NCI-H2029 treated with DMSO at 0.1 percent for 48 hours (cell line): ENCODE results near the gene IQSEC1.

Source experiments
- DNase-seq: peaks from one replicate; lab custom pipeline; 2025; lab: John Stamatoyannopoulos, UW

The IQSEC1 gene

DNA sequence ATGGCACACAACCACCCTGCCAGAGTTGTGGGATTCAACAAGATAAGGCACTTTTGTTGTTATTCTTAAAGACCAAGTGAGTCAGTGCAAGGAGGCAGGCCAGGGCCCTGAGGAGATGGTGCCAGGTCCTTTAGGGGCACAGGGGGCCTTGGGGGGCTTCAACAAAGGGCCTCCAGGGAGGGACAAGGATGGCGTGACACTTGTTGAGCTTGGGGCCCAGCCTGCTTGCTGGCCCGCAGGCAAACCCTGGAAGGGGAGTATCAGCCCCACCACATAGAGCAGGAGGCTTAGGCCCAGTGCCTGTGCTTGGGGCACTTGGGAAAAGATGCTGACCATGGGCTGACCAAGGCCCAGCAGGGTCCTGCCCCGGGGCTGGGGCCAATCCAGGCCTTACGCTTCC is 5.5 kb downstream of the IQSEC1 start:
- DNase-seq, result no peak

DNA sequence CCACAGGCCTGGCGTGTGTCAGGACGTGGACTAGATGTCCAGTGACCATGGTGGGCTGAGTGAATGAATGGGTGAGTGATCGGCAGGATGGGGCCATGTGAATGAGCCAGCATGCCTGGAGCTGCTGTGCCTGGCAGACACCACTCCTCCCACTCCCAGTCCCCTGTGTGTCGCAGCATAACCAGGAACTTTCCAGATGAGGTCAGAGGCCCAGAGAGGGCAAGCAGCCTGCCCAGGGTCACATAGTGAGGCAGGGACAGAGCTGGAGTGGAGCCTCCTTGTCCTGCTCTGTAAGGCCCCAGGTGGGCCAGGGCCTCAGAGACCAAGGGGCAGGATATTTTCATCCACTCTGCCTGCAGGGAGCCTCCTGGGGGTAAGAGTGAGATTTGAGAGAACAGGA is 6.4 kb downstream of the IQSEC1 start:
- DNase-seq, result no peak

DNA sequence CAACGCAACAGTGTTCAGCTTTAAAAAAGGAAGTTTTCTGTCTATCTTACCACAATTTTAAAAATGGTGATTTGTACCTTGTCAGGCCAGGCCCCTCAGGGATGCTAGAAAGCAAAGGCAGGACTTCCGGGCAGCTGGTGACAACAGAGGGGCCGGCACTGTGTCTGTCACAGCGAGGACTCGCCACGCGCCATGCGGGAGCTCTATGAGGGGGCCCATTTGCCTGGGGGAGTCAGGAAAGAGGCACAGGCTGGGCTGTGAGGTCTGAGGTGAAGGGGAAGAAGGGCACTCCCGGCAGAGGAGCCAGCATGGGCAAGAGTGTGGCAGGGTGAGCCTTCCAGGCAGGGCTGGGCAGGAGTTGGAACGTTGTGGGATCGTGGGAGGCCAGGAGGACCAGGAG is 7.0 kb downstream of the IQSEC1 start:
- no peak for DNase-seq

DNA sequence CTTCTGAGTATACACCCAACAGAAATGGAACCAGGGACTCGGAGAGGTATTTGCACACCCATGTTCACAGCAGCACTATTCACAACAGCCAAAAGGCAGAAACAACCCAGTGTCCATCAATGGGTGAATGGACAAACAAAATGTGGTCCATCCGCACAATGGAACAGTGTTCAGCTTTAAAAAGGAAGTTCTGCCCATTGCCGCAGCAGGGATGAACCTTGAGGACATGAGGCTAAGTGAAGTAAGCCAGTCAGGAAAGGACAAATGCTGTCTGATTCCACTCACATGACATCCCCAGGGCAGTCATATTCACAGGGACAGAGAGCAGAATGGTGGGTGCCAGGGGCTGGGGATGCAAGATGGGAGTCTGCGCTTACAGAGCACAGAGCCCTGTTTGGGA is 7.5 kb downstream of the IQSEC1 start:
- no peak for DNase-seq

DNA sequence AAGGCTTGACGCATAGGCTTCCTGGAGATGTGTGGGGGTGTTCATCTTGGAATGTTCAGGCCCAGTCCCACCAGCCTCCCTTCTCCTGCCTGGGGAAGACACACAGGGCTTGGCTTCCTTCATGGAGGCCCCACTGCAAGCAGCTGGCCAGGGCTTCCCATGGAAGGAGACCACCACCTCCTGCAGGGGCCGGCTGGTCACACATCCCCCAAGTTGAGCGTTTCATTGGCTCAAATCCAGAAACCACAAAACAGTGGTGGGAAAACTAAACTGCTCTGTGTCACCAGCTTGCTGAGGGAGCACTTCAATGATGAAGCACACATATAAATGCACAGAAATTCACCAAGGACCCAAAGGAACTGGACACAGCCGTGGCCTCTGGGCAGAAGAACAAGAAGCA is 8.3 kb downstream of the IQSEC1 start:
- no peak for DNase-seq

DNA sequence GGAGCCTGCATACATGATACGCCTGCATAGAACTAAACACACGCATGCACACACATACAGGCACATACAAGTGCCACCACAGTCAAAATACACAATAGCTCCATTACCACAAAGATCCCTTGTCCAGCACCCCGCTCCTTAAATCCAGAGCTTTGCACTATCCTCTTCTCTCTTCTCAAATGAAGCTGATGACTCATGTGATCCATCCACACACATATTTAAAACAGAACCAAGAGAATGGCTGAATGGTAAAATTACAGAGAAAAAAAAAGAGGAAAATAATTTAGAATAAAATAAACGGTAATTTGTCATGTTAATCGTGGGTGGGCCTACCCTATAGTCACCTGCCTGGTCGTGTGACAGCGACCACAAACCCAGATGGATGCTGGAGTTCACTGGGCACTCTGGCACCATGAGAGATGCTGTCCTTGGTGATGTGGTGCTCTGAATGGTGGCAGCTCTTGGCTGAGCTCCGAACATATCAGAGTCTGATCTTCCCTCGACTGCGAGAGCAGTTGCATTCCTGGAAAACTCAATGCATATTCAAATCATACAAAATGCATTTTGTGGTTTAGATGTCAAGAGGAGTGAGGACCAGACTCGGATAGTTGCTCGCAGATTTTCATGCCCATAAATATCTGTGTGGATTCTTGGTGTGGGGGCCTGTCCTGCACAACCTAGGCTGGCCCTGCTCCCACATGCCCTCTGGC is 8.9 kb downstream of the IQSEC1 start:
- DNase-seq, result no peak

DNA sequence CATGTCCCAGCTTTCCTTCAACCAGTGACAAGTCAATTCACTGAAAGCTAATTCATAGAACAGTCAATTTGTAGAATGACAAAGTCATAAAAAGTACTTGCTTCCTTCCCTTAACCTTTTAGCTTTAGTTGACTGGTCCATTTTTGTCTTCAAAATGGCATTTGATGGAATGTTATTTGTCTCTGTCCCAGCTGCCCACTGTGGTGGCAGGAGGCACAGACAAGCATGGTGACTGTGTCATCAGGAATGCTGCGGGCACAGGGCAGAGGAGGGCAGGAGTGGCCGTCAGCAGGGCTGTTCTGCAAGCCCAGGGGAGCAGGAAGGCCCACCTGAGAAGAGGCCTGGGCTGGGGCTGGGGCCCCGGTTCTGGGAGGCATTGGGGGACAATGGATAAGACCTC is 10.0 kb downstream of the IQSEC1 start:
- no peak for DNase-seq

DNA sequence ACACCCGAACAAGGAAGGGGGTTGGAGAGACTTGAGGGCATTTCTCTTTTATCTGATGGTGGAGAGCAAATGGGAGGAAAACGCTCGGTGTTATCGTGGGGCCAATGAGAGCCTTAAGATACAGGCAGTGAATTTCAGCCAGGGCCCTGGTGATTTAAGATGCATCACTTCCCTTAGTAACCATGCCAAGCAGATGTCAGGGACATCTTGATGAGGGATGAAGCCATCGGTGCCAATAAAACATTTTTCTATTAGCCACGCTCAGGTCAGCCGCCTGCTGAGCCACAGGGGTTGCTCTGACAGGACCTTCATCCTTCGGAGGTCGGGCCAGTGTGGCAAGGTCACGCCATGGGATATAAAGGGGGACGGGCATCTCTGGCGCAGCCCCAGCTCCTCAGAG is 10.6 kb downstream of the IQSEC1 start:
- DNase-seq, result no peak

DNA sequence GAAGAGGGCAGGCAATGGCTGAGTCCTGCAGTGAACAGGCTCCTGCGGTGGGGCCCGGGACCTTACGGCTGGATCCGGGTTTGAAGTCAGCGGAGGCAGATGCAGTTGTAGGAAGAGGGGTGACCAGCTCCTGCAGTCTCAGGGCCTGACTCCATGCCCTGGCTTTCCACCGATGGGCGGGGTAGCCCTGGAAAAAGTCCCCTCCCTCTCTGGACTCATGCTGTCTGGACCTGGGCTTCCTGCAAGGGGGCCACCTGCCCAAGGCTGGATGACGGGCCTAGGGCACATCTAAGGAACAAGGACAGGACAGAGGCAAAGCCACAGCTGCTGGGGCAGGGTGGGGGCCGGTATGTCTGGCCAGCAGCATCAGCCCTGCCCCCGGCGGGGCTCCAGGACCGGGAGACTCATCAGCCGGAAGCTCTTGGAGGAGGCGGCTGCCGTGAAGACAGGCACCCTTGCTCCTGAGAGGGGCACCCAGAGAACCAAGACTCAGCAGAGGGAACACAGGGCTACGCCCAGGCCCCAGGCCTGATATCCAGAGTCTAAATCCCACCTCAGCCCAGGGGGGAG is 12.8 kb downstream of the IQSEC1 start:
- no peak for DNase-seq

DNA sequence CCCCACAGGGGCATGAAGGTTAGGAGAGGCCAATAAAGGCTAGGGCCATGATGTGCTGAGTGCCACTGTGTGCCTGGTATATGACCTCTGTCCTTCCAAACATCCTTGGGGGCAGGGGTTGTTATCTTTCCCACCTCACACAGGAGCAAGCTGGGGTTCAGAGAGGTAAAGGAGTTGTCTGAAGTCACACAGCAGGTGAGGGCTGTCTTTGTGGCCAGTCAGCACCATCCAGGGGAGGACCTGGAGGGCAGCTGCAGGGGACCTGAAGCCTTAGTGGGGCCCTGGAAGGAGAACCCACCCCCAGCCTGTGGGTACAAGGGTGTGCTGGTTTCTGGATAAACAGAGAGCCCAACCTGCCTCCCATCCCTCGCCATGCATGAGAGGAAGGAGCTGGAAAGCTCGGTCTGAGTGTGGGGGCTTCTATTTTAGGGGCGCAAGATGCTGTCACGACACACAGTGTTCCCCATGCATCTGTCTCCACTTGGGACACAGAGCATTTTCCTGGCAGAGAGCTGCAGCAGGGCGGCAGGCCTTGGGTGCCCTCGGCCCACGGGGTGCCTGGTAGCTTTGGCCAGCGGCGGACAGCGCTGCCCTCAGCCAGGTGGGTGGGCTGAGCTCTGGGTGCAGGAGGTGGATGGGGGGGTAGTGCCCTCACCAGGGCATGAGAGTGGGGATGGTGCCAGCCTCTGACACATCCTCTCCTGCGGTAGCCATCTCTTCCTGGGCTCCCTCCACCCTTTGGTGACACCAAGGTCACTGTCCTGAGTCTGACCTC is 14.7 kb downstream of the IQSEC1 start:
- no peak for DNase-seq

DNA sequence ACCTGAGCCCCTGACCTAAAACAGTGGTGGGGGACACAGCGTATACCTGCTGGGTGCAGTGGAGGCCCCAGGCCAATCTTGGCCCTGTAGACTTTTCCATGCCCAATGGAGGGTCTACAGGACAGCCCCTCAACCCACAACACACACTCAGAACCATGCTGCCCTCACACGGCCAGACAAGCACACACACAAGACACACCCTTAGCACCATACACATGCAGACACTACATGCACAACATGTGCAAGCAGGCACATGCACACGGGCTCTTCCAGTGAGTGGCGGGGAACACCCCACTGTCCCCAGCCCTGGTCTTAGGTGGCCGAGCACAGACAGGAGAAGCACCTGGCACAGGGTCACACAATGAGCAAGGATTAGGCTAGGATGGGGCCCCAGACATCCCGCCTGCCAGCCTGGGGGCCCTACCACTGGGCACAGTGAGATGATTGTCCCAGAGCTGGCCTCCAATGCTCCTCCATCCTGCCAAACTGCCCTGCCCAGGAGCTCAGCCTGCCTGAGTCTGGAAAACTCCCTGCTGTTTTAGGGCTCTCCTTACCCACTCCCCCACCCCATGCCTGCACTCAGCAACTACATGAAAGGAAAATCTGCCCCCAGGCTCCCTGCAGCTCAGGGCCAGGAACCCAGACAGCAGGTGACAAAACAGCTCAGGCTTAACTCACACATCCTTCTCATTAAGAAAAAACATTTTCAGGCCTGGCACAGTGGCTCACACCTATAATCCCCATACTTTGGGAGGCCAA is 15.8 kb downstream of the IQSEC1 start:
- no peak for DNase-seq

DNA sequence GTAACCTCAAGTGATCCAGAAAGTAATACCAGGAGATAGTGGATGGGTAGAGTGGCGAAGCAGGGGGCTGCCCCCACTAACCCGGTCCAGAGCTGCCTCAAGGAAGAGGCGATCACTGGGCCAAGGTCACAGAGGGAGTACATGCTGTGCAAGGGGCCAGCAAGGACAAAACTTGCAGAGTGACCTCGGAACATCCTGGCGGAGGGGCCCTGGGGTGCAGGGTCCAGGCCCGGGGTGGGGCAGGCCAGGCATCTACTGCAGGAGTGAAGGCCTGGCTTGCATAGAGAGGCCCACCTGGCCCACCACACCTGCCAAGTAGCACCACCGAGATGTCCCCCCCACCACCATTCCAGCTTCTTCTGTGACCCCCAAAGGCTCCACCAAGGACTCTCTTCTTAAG is 17.6 kb downstream of the IQSEC1 start:
- no peak for DNase-seq

DNA sequence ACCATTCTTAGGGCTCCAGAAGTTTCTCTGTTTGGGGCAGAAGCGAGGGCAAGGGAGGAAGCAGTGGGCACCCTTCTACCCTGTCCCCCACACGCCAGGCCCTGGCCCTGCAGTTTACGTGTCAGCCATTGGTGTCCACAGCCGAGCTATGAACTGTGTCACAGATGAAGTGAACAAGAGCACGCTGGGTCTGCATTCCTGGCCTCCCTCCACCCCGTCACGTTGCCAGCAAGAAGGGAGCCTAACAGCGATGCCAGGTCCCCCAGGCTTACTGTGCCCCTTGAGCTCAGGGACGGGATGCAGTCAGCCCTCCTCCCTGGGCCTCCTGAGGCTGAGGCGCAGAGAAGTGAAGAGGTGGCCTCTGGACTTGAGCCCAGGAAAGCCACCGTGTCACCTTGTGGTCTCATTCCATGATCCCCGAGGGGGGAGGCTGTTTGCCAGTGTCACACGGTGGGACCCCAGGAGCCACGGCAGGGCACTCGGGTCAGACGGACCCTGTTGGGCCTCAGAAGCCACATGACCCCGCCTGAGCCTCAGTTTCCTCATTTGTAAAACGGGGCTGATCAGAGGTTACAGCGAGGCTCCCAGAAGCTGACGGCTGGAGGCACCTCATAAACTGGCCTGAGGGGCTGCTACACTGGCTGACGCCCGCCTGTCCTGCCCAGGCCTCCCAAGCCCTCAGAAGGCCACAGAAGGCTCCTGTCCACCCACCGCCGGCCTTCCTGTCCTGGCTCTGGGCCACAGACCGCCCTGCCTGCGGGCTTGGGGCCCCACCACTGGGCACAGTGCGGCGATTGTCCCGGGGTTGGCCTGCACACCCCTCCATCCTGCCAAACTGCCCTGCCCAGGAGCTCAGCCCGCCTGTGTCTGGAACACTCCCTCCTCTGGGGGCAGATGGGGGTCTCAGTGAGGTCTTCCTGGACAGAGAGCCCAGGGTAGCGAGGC is 18.6 kb downstream of the IQSEC1 start:
- no peak for DNase-seq

DNA sequence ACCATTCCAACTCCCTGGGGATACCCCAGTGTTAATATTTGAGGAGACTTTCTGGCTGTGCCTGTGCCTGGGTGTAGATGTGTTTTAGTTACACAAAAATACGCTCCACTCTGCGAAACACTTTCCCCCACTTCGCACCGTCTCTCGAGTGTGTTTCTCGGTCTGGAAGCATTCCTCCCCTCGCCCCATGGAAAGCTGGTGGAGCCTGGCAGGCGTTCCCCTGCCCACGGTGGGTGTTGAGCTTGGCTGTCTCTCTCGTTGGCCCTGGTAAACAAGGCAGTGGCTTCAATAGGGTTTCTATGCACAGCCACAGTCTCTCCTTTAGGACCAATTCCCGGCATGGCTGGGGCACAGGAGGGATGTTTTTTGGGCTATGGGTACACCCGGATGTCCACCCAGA is 19.3 kb downstream of the IQSEC1 start:
- DNase-seq, result no peak

DNA sequence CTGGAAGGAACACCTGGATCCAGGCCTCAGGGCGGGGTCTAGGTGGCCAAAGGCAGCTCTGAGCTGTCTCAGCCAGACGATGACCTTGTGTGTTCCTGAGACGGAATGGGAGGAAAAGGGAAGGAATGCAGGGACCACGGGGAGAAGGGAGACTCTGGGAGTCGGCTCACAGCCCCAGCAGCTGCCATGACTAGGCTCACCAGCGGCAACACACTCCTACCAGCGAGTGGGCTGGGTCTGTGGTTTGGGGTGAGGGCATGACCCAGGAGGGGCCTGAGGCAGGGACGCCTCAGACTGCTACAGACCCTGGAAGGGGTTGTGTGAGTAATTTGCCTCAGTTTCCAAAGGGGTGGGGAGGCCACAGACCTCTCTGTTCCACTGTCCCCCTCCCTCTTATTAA is 19.8 kb downstream of the IQSEC1 start:
- DNase-seq, result no peak

DNA sequence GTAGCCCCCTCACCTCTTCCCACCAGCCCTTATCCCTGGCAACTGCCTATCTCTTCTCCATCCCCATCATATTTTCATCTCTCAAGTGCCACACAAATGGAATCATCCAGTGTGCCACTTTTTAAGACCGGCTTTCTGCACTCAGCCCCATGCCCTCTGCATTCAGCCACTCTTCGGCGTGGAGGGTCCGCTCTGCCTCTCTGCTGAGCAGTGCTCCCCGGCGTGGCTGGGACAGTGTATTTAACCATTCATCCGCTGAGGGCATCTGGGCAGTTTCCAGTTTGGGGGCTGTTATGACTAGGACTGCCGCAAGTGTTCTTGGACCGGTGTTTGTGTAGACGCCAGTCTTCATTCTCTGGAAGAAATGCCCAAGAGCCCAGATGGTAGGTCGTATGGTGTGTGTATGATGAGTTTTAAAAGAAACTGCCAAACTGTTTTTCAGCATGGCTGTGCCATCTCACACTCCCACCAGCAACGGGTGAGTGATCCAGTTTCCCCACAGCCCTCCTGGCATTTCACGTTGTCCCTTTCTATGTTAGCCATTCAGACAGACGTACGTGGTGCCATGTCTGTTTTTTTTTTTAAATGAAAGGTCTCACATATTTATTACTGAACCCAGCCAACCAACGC is 20.9 kb downstream of the IQSEC1 start:
- no peak for DNase-seq

DNA sequence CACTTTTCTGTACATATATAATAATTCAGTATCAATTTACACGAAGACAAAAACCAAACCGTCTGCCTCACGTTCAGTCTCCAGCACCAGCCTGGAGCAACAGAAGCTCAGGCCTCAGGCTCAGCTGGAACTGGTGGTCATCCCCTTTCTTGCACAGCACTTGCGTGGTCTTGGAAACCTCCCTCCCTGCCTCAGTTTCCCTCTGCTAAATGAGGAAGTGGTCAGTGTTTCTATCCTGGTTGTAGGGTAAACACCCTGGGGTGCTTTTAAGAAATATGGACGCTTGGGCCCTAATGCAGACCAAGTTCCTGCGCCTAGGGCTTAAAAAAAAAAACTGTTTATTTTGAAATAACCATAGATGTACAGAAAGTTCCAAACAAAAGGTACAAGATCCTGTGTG is 21.6 kb downstream of the IQSEC1 start:
- no peak for DNase-seq

DNA sequence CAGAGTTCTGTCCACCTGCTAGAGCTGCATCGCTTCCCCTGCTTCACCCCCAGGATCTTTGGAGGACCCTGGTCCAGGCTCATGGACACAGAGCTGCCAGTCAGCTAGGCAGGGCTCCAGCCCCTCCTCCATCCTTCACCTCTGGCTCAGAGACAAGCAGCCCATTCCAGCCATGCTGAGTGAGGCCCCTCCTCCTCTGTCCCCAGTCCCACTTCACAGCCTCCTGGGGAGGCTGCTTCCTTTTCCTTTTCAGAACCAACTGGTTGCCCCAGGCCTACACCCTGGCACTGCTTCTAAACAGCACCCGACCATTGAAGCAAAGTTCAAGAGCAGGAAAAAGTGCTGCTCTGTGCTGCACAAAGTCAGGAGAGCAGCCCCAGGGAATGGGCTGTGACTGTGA is 22.2 kb downstream of the IQSEC1 start:
- peak; percentile 64 for DNase-seq

DNA sequence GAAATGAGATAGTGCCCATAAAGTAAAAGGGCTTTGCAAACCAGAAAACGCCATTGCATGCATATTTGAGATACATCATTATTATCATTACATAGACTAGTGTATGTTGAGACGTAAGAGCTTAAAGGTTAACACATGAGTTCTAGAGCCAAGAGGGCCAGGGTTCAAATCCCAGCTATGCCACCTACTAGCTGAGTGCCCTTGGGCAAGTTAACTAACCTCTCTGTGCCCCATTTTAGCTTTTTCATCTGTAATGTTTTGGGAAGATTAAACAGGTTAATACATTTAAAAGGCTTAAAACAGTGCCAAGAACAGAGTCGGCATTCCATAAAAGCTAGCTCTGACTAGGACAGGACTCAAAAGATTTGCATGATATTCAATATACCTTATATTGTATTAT is 22.8 kb downstream of the IQSEC1 start:
- DNase-seq, result no peak

DNA sequence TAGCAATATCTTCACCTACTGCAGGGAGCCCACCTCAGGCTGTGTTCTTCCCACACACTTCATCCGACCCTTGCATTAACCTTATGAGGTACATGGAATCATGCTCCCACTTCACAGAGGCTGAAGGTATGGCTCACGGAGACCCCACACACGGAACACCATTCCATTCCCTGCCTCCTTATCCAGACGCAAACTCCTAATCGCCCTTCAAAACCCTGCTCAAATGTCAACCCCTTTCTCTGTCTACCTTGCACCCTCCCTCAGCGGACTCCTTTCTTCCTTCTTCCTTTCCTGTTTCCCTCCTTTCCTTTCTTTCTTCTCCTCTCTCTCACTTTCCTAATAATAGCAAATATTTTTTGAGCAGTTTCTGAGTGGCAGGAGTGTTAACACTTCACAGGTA is 23.8 kb downstream of the IQSEC1 start:
- DNase-seq, result no peak
